GM21367 (cell line): ENCODE results near the gene SLC41A2.
A peak's percentile ranks its signal among the peaks of the same experiment; 100 is the strongest.
"Not testable (repeated sequence)": the region's sequence is repeated elsewhere in the genome, so short reads cannot be mapped to it uniquely, and the experiment has no call there.

Experiments used
- ATAC-seq: cut with Tn5 transposase; IDR thresholded peaks from one replicate; pipeline ENCODE4 v1.9.1; 2021; ENCODE audit not compliant: unreplicated experiment

SLC41A2 gene, protein sequence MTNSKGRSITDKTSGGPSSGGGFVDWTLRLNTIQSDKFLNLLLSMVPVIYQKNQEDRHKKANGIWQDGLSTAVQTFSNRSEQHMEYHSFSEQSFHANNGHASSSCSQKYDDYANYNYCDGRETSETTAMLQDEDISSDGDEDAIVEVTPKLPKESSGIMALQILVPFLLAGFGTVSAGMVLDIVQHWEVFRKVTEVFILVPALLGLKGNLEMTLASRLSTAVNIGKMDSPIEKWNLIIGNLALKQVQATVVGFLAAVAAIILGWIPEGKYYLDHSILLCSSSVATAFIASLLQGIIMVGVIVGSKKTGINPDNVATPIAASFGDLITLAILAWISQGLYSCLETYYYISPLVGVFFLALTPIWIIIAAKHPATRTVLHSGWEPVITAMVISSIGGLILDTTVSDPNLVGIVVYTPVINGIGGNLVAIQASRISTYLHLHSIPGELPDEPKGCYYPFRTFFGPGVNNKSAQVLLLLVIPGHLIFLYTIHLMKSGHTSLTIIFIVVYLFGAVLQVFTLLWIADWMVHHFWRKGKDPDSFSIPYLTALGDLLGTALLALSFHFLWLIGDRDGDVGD

GRCh38 chr12:104958001-104958804 lies at the start of gene SLC41A2:
Gene SLC41A2, minus strand, starts transcription at chr12:104958290. Its CDS starts 29,763 bp downstream, at chr12:104928527.
- ATAC-seq = peak; percentile 61

DNA sequence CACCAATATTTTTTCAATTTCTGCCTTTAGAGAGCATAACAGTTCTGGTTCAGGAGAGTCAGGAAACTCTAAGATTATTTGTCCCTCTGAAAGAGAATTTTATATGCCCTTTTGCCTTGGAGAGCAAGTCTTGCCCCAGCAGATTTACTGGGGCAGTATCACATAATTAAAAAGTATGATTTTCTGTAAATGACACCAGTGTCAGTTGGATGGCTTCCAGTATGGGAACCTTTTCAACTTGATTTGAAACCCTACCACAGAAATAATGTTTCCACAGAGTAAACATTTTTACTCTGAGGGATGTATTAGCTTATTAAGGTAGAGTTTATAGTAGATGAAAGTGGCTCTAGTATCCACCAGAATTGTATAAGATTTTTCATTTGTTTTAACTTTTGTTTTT lies 43.4 kb upstream of the SLC41A2 start:
- ATAC-seq = no peak

GRCh38 chr12:104999347-104999685 lies 41.2 kb upstream of the SLC41A2 start:
- ATAC-seq = no peak

DNA sequence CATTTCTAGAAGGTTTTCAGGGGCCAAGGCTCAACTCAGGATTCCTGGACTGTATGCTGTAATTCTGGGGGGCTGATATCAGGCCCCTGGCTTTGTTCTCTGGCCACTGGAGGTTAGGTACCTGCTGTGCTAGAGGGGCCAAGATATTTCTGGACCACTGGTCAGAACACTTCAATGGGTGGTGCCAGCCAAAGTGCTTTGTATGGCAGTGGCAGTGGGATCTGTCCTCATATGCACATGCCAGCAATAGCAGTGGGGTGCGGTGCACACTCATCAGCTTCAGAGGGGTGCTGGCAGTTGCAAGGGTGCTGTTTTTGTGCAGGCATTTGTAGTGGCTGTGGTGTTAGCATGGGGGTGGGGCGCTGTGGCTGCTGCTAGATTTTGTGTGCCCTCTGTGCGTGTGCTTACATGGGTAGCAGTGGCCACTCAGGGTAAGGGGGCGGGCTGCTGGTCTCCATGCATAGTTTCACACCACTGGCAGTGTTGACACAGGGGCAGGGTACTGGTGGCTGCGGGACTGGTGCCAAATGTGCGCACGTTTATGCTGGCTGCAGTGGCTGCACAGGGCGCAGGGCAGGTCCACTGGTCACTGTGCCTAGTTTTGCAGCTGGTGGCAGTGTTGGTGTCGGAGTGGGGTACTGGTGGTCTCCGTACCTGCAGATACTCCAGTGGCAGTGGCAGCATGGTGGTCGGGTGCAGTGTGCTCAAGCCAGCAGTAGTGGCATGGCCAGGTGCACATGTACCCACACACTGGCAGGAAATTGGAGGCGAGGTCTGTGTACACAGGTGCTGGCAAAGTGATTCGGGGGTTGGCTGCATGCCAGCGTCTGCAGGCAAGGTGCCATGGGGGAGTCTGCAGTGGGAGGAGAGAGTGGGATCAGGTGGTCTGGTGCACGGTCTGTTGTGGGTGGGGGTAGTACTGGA lies 40.6 kb upstream of the SLC41A2 start:
- ATAC-seq = no peak

GRCh38 chr12:104997541-104997940 lies 39.5 kb upstream of the SLC41A2 start:
- no peak for ATAC-seq

DNA sequence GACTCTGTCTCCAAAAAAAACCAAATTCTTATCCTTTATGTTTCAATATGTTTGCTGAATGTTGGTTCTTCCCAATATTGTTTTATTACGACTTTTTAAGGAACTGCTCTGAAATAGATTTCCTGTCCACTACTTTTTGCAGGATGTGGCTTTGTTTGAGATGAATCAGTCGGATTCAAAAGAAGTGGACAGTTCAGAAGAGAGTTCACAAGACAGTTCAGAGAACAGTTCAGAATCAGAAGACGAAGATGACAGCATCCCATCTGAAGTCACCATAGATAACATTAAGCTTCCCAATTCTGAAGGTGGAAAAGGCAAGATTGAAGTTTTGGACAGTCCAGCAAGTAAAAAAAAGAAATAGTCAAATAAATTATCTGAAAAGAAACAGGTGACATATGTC lies 36.2 kb upstream of the SLC41A2 start:
- no peak for ATAC-seq

DNA sequence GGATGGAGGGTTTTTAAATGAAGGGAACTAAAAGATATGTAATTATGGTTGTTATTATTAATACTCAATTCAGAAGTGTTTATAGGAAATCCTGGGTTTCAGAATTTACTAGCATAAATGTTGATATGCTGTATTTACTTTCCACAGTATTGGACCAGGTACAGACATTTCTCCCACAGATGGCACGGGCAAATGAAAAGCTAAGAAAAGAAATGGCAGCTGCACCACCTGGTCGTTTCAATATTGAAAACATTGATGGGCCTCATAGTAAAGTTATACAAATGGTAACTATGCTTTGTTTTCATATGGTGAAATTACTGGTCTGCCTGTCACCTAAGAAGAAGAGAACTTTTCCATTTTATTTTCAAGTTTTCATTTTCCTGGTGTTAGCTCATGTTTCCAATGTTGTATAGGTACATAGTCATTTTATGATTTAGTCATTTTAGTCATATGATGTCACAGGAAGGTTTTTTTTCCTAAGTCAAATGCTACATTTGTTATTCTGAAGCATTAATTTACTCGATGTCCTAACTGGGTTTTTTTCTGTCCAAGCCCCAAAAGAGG lies 33.6 kb upstream of the SLC41A2 start:
- no peak for ATAC-seq

DNA sequence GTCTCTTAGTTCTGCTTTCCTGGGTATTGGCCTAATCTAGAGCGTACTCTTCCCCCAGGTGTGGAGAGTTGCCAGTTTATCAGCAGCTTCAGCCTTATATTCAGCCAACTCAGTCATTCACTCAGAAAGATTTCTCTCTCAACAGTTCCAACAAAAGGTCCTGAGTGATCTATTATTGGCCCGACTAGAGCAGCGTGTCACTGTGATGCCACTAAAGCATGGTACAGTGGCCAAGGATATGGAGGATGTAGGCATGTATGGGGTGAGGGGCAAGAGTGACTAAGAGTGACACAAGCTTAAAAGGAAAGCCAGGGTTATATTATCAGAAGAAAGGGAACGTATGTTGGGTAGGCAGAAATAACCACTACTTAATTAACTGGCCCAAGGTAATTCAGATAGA lies 32.9 kb upstream of the SLC41A2 start:
- ATAC-seq = no peak

DNA sequence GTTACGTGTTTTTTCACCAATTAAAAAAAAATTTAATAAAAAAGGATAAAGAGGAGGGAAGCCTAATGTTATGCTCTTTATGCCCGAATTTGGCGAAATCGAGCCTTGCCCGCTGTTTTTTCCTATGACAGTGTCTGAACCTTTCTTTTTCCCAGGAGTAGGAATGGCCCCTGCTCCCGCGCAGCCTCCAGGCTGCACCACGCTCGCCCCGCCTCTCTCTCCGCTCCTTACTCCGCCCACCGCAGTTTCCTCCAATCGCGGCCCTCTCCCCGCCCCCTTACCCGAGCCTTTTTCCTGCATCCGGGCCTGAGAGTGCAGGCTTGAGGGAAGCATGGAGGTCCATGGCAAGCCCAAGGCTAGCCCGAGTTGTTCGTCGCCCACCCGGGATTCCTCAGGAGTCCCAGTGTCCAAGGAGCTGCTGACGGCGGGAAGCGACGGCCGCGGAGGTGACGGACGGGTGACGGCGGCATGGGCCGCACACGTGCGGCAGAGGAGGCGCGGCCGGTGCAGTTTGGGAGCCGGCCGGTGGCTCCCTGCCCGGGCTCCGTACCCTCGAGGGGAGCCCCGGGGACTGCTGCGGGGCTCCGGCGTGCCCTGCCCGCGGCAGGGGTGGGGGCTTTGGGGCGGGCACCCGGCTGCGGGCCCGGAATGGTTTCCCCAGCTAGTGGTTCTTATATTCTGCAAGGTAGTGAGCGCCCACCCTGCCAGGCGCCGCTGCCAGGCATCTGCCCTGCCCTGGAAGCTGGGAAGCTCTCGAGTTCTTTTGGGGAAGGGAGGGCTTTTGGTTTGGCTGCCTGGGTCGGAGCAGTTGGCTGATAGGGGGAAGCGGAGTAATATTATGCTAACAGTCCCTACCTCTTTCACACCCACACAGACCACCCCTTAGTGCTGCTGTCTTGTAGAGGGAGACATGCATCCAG lies 28.2 kb upstream of the SLC41A2 start, which contains the start of gene NOPCHAP1:
Gene NOPCHAP1, plus strand, starts transcription at position 295 of the 920 bp plus-strand sequence. Its CDS starts 37 bp downstream, at position 332.
- ATAC-seq = peak; percentile 90

GRCh38 chr12:104985206-104985605 lies 27.1 kb upstream of the SLC41A2 start:
- no peak for ATAC-seq

- ATAC-seq = not testable (repeated sequence)
Observed at GRCh38 chr12:104977688-104978087, 19.6 kb upstream of the SLC41A2 start.

- ATAC-seq = no peak
Observed at GRCh38 chr12:104976703-104977102, 18.6 kb upstream of the SLC41A2 start.

GRCh38 chr12:104975587-104976343 lies 17.7 kb upstream of the SLC41A2 start:
- no peak for ATAC-seq

- peak; percentile 93 for ATAC-seq
Observed at GRCh38 chr12:104974626-104975290, 16.7 kb upstream of the SLC41A2 start.

- ATAC-seq = no peak
Observed at GRCh38 chr12:104973250-104973649, 15.2 kb upstream of the SLC41A2 start.

GRCh38 chr12:104971306-104971705 lies 13.2 kb upstream of the SLC41A2 start:
- no peak for ATAC-seq

DNA sequence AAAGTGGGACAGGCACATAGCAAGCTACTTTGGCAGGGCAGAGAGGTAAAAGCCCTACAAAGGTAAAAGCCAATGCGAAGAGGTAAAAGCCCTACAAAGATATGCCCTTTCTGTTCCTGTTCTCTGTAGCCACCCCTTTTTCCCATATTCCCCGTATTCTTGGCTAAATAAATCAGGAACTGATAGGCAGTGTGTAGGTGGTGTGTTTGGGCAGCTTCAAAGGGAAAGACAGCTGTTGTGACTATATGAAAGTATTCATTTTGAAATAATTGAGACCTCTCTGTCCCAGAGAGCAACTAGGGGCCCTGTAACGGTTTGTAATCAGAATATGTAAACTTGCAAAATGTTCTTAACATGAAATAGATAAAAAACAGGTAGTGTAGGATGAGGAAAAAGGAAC lies 11.3 kb upstream of the SLC41A2 start:
- no peak for ATAC-seq

DNA sequence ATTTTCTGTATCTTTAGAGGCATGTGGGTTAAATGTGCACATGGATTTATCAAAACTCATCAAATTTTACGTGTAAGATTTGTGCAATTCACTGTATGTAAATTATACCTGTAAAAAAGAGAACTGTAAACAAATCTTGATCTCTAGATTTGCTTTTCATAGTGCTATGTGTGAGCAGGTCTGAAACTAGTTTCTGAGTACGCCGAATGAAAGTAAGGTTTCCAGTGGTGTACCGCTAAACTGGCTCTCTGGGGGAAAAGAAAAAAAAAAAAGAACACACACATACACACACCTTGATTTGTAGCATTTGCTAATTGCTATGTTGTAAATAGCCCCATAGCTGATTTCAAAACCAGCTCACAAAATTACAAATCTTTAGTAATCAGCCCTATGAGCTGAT lies 8.6 kb upstream of the SLC41A2 start:
- ATAC-seq = peak; percentile 80
